Astrocyte (in vitro differentiated cells and primary cell): Measurements from ENCODE around the gene BRMS1. TPM values are rescaled to one million over a fixed set of nuclear protein-coding genes. Genes with fewer than 3 reads are reported as not detected.

Source experiments
- DNase-seq: peaks from one replicate; pipeline ENCODE4 v3.0.0-alpha.2; 2010; ENCODE audit warnings: low read depth
- FAIRE-seq: peaks from 2 replicates; lab custom pipeline; 2011; peaks lifted over from hg19 to GRCh38; lab: Jason Lieb, UNC
- H2AFZ ChIP-seq: 2 replicates; pipeline ENCODE4 v1.6.0; 2012; ENCODE audit warnings: low read depth, low read length, inconsistent platforms
- H3K27ac ChIP-seq: 2 replicates; pipeline ENCODE4 v1.5.1; 2011; ENCODE audit warnings: low read depth, low read length, inconsistent platforms
- H3K27me3 ChIP-seq: 2 replicates; pipeline ENCODE4 v1.6.0; 2011; ENCODE audit warnings: low read length, inconsistent platforms; ENCODE audit not compliant: insufficient read depth
- H3K36me3 ChIP-seq: 2 replicates; pipeline ENCODE4 v1.5.1; 2011; ENCODE audit warnings: low read length, inconsistent platforms; ENCODE audit not compliant: insufficient read depth
- H3K4me1 ChIP-seq: 2 replicates; pipeline ENCODE4 v1.5.1; 2011; ENCODE audit warnings: low read length, inconsistent platforms; ENCODE audit not compliant: insufficient read depth
- H3K4me2 ChIP-seq: 2 replicates; pipeline ENCODE4 v1.6.0; 2012; ENCODE audit warnings: low read length, inconsistent platforms
- H3K4me3 ChIP-seq: 2 replicates; pipeline ENCODE4 v1.5.1; 2011; ENCODE audit warnings: low read depth, mild to moderate bottlenecking, low read length, inconsistent platforms; ENCODE audit not compliant: insufficient read depth
- H3K79me2 ChIP-seq: 2 replicates; pipeline ENCODE4 v1.6.0; 2012; ENCODE audit warnings: mild to moderate bottlenecking, low read length, inconsistent platforms; ENCODE audit not compliant: insufficient read depth
- H3K9ac ChIP-seq: 2 replicates; pipeline ENCODE4 v1.6.0; 2012; ENCODE audit warnings: mild to moderate bottlenecking, low read length, inconsistent platforms
- H3K9me3 ChIP-seq: 2 replicates; pipeline ENCODE4 v1.5.1; 2012; ENCODE audit warnings: low read depth, mild to moderate bottlenecking, low read length, inconsistent platforms; ENCODE audit not compliant: insufficient read depth
- H4K20me1 ChIP-seq: 2 replicates; pipeline ENCODE4 v1.6.0; 2012; ENCODE audit warnings: low read length, inconsistent platforms; ENCODE audit not compliant: insufficient read depth
- H3K27ac Mint-ChIP-seq: one replicate; pipeline ENCODE4 v1.8.0; 2021; ENCODE audit warnings: mild to moderate bottlenecking, mixed read lengths; ENCODE audit not compliant: unreplicated experiment
- H3K27me3 Mint-ChIP-seq: one replicate; pipeline ENCODE4 v1.8.0; 2021; ENCODE audit warnings: low read depth, mixed read lengths; ENCODE audit not compliant: unreplicated experiment
- H3K36me3 Mint-ChIP-seq: one replicate; pipeline ENCODE4 v1.8.0; 2021; ENCODE audit warnings: low read depth, mixed read lengths; ENCODE audit not compliant: unreplicated experiment
- H3K4me1 Mint-ChIP-seq: one replicate; pipeline ENCODE4 v1.8.0; 2021; ENCODE audit warnings: low read depth, mixed read lengths; ENCODE audit not compliant: unreplicated experiment
- H3K4me3 Mint-ChIP-seq: one replicate; pipeline ENCODE4 v1.8.0; 2021; ENCODE audit warnings: mild to moderate bottlenecking, moderate library complexity, mixed read lengths; ENCODE audit not compliant: unreplicated experiment
- H3K9me3 Mint-ChIP-seq: one replicate; pipeline ENCODE4 v1.8.0; 2021; ENCODE audit warnings: mild to moderate bottlenecking, mixed read lengths; ENCODE audit not compliant: unreplicated experiment
- CTCF ChIP-seq: IDR thresholded peaks from 2 replicates; pipeline ENCODE4 v1.5.1; 2011; ENCODE audit warnings: low read depth, mild to moderate bottlenecking, inconsistent platforms, low read length, moderate library complexity; ENCODE audit not compliant: insufficient read depth
- EZH2 ChIP-seq: IDR thresholded peaks from 2 replicates; pipeline ENCODE4 v1.6.1; 2012; ENCODE audit warnings: mild to moderate bottlenecking, low read length, inconsistent platforms; ENCODE audit not compliant: insufficient read depth
- total RNA-seq: library from RNA; stranded (reverse); gene quantifications from 2 replicates; pipeline ENCODE4 v1.2.1, GENCODE V29; 2021

The BRMS1 gene
- total RNA-seq, 1 donor from 2014 or later = 47.8 TPM

GRCh38 chr11:66333220-66333877 is 11.6 kb downstream of the BRMS1 start:
- DNase-seq = no peak
- no peak for FAIRE-seq
- no peak overlapping the region for H3K27ac ChIP-seq
- peaks cover 50% of the 10 kb centered on the region for H4K20me1 ChIP-seq
- H3K9me3 Mint-ChIP-seq = peaks cover 2% of the 10 kb centered on the region
- no peaks in the 10 kb centered on the region for H3K27me3 ChIP-seq
- no peaks in the 10 kb centered on the region for H3K27me3 Mint-ChIP-seq
- TF ChIP-seq EZH2 (no peak), CTCF (no peak)
- H3K27ac Mint-ChIP-seq = no peak overlapping the region
- H3K9ac ChIP-seq = no peak overlapping the region
- H3K36me3 Mint-ChIP-seq = peaks cover 5% of the 10 kb centered on the region
- no peaks in the 10 kb centered on the region for H3K9me3 ChIP-seq
- peaks cover 3% of the 10 kb centered on the region for H3K36me3 ChIP-seq
- peaks cover 27% of the 10 kb centered on the region for H3K4me1 Mint-ChIP-seq
- no peak overlapping the region for H2AFZ ChIP-seq
- no peak overlapping the region for H3K4me3 Mint-ChIP-seq
- H3K4me2 ChIP-seq = peak overlapping the region; percentile 99
- no peak overlapping the region for H3K4me3 ChIP-seq
- H3K4me1 ChIP-seq = peaks cover 46% of the 10 kb centered on the region
- peaks cover 27% of the 10 kb centered on the region for H3K79me2 ChIP-seq

GRCh38 chr11:66332371-66333219 is 12.3 kb downstream of the BRMS1 start:
- H3K9me3 ChIP-seq = no peaks in the 10 kb centered on the region
- H3K27me3 ChIP-seq = no peaks in the 10 kb centered on the region
- Mint-ChIP-seq H3K9me3 (peaks cover 2% of the 10 kb centered on the region), H3K4me3 (no peak overlapping the region), H3K27ac (peak overlapping the region; percentile 47), H3K4me1 (peaks cover 29% of the 10 kb centered on the region), H3K36me3 (peaks cover 5% of the 10 kb centered on the region), H3K27me3 (no peaks in the 10 kb centered on the region)
- H3K27ac ChIP-seq = no peak overlapping the region
- peaks cover 3% of the 10 kb centered on the region for H3K36me3 ChIP-seq
- no peak overlapping the region for H3K4me2 ChIP-seq
- FAIRE-seq (no peak), DNase-seq (no peak)
- peaks cover 49% of the 10 kb centered on the region for H4K20me1 ChIP-seq
- no peak overlapping the region for H3K9ac ChIP-seq
- H2AFZ ChIP-seq = no peak overlapping the region
- H3K79me2 ChIP-seq = peaks cover 27% of the 10 kb centered on the region
- peaks cover 46% of the 10 kb centered on the region for H3K4me1 ChIP-seq
- TF ChIP-seq EZH2 = no peak
- no peak for TF ChIP-seq CTCF
- no peak overlapping the region for H3K4me3 ChIP-seq
